GM18870 (cell line): ENCODE data around the gene AGAP2.

ENCODE experiments used
- ATAC-seq: cut with Tn5 transposase; IDR thresholded peaks from one replicate; pipeline ENCODE4 v1.9.1; 2021; ENCODE audit warnings: moderate library complexity; ENCODE audit not compliant: unreplicated experiment

The AGAP2 gene

DNA sequence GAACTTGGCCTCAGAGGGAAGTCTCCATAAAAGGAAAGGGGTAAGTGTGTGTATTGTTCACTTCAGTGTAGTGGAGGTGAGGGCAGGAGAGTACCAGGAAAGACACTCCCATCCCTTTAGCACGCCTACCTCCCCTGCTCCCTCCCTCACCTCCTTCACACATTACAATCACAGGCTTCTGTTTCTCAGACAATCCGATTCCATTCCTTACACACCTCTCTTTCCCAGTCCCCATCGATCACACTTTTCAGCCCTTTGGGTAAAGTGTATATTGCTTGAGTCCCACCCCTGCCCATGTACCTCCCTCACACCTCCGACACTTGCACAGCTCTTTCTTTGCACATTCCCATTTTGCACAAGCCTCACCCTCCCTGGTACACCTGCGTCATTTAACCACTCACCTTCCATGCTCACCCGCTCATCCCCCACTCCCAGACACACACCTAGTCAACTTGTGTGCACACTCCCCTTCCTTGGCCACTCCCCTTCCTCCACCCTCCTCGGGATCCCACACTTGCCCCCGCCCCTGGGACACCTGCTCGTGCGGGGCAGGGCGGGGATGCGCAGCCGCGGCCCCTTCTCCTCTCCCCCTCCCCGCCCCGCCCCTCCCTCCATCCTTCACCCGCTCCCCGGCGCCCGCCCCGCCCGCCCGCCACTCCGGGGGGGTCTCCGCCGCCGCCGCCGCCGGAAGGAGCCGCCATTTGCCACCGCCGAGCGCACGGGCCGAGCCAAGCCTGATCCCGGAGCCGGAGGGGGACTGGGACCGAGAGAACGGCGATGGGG, 16.1 kb upstream of the AGAP2 start, which contains the start of gene MARCHF9:
MARCHF9 (plus strand) TSS at position 693 of the 783 bp plus-strand sequence. CDS start 426 bp downstream, outside the sequence.
- ATAC-seq: no peak

GRCh38 chr12:57753756-57754337, 15.3 kb upstream of the AGAP2 start:
- ATAC-seq: no peak

DNA sequence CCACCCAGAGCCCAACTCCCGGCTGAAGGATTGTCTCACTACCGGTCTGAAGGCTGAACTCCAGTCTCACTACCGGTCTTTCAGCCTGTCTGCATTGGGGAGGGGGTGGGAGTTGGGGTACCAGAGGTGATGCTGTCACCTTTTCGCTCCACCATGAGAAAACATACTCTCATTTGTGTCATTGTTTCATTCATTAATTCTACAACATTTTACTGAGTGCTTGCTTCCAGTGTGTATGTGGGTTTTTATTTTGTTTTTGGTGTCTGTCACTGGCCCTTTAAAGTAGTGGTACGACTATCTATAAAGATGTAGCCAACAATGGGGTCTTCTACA, 14.1 kb upstream of the AGAP2 start:
- ATAC-seq: no peak

DNA sequence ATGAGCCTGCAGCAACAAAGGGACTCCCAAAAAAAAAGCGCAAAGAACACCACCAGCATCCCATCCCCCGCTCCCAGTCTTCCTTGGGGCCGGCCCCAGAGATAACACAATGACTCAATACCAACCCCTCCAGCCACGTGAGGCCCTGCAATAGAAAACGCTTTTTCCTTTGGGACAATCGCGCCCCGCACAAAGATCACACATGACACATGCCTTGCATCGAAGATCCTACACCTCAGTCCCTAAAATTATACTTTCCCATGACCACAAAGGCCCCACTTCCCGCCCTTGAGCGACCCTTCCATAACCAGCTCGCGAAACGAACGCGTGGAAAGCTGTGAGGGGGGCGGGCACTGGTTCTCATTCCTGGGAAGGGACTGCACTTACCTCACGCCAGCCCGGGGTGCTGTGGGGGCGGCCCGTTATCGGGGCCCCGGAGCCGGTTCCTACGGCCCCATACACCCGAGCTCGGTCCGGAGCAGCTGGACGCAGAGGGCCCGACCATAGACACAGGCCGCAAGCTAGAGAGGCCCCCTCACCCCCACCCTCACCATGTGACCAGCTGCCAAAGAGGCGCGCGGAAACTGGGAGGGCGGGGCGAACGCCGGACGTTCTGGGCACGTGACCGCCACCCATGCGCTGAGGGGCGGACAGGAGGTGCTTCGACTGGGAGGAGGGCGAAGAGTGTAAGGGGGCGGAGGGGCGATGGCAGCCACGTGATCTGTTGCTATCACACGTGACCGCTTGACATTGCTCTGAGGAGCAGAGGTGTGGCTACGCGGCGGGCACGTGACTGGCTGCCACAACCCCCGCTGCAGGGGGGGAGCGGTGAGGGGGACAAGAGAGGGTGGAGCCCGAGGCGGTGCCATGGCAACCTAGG, 13.5 kb upstream of the AGAP2 start, which contains the start of gene CDK4:
CDK4 (minus strand) TSS at position 523 of the 880 bp plus-strand sequence. CDS start 593 bp downstream, outside the sequence.
- peak; percentile 72 for ATAC-seq

DNA sequence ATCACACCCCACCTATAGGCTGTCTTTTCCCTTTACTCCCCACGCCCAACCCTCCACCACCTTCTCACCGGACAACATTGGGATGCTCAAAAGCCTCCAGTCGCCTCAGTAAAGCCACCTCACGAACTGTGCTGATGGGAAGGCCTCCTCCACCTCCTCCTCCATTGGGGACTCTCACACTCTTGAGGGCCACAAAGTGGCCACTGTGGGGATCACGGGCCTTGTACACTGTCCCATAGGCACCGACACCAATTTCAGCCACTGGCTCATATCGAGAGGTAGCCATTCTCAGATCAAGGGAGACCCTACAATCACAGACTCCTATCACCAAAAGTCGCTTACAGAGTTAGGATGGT, 12.9 kb upstream of the AGAP2 start:
- no peak for ATAC-seq

DNA sequence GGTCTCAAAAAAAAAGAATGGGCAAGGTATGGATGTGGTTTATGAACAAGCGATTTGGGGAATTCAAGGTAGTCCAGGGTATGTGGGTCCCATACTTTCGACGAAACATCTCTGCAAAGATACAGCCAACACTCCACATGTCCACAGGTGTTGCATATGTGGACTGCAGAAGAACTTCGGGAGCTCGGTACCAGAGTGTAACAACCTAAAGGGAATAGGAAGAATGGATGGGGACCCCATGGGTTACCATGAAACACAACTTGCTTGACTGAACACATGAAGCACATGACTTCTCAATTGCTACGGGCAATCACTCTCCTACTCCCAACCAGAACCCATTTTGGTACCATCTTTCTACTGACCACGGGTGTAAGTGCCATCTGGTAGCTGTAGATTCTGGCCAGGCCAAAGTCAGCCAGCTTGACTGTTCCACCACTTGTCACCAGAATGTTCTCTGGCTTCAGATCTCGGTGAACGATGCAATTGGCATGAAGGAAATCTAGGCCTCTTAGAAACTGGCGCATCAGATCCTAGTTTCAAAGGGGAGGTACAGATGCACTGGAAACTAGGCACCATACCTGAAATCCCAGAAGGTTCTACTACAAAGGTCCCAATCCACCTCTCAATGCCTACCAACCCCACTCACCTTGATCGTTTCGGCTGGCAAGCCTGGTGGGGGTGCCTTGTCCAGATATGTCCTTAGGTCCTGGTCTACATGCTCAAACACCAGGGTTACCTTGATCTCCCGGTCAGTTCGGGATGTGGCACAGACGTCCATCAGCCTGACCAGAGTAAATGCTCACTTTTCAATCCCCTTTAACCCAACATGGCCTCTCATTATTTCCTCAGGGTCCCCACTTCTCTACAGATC, 12.3 kb upstream of the AGAP2 start:
- no peak for ATAC-seq

DNA sequence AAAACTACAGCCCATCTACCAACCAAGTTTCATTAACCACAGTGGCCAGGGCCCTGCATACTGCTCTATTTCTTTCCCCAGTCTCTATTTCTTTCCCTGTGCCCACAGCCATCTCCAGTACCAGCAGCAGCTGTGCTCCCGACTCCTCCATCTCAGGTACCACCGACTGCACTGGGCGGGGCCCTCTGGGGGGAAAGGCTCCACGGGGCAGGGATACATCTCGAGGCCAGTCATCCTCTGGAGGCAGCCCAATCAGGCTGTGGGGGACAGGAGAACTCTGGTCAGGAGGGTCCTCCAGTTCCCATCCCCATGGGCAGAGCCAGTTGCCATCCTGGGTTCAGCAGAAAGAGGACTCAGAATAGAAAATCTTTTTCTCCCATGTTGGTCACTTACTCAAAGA, 10.5 kb upstream of the AGAP2 start:
- ATAC-seq: no peak

DNA sequence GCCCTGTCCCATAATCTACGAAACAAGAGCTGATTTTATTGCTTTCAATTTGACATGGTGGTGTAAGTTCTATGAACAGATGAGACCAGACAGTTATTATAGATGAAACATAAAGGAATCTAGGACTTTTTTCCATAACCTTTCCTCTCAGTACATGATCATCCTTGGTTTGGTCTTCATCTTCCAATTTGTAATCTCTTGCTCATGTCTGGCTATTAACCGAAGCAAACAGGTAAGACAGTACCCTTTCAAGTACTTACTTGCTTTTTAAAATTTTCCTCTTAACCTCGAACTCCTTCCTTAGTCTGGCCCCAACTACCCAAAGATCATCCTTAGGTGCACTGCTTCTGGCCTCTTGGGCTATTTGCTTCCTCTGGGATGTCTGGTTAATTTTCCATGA, 7.5 kb upstream of the AGAP2 start:
- ATAC-seq: no peak

GRCh38 chr12:57745485-57745881, 6.9 kb upstream of the AGAP2 start:
- no peak for ATAC-seq

GRCh38 chr12:57744777-57745484, 6.4 kb upstream of the AGAP2 start, which contains the start of gene TSPAN31:
Gene TSPAN31 (plus strand): TSS chr12:57745039. CDS start chr12:57745155, 116 bp downstream.
- ATAC-seq: peak; percentile 66

- ATAC-seq: peak; percentile 14
Observed at GRCh38 chr12:57744194-57744776, 5.7 kb upstream of the AGAP2 start.

- ATAC-seq: no peak
Observed at GRCh38 chr12:57743769-57744168, 5.2 kb upstream of the AGAP2 start.

DNA sequence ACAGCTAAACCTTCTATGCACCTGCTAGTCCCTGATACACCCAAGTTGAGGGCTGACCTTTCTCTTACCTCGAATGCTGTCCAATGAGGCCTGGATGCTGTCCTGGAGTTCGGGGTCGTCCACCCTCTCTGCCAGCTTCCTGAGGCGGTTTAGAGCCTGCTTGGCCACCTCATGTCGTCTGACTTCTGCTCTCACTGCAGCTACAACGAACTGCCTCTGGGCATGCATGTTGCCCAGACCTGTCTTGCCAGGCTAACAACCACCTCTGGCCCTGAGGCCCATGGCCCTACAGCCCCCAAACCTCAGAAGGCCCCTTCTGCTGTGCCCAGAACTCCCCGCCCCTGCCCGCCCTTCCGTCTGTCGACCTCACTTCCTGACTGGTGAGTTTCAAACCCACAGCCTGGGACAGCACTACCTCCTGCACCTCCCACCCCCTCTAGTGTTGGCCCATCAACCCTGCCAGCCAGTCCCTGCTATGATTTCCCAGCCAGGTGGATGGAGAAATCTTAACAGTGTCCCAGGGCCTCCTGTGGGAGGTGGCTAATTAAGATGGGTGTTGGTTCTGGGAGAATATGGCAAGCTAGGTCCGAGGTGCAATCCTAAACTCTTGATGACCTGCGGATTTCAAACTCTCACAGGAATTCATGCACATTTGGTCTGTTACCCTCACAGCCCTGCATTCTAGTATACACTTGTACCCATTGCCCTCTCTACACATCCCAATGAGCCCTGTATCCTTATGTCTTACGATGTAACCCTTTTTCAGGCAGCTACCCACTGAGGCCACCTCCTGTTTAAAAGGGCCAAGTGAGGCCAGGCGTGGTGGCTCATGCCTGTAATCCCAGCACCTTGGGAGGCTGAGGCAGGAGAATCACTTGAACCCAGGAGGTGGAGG, 3.5 kb upstream of the AGAP2 start:
- peak; percentile 42 for ATAC-seq

- ATAC-seq: no peak
Observed at GRCh38 chr12:57741413-57741789, 2.9 kb upstream of the AGAP2 start.

DNA sequence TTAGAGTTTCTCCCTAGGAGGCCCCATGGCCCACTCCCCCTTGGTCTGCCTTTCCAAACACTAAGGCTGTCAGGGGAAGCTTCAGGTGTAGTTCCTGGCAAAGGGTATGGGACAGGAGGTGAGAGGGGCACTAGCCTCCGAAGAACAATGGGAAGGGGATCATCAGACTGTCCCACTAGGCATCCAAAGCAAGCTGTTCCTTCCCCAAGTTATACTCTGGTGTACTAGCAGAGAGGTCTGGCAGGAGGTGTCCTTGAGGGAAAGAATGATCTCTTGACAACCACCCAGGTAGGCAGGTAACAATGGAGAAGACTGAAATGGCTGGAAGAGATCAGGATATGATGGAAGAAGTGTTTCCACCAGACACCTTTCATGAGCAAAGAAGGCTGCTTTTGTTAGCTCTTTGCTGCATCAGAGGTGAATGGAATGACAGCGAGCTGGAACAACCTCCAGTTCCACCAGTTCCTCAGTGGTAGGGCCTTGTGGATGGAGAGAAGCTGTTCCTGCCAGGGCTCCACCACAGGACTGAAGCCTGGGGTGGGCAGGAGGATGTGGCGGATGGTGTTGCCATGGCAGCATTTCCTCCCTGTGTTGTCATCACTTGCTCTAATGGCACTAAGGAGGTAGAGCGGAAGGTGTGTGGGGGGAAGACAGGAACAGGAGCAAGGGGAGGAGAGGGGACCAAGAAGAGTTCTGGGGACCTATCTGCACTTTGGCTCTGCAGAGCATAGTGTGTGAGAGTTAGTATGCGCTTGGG, 2.3 kb upstream of the AGAP2 start:
- peak; percentile 56 for ATAC-seq

- no peak for ATAC-seq
Observed at GRCh38 chr12:57739914-57740538, 1.5 kb upstream of the AGAP2 start.

DNA sequence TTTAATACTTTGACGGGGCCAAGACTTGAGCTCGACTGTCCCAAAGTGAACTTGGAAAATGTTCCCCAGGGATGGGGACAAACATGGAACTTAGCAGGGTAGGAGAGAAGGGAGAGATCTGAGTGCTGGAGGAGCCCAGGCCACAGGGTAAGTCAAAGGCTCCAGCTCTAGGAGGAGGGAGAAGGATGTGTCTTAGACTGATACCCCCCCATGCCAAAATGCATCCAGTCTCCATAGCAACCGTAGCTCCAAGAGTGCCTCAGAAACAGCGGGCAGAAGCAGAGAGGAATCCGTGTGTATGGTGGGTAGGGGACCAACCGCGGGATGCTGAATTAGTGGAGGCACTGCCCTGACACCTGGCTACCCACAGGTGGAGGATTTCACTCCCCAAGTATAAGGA, 845 bp upstream of the AGAP2 start:
- ATAC-seq: no peak
